AG20443 (cell line): ENCODE data around the gene LEP.
"Not testable (repeated sequence)": the region's sequence is repeated elsewhere in the genome, so short reads cannot be mapped to it uniquely, and the experiment has no call there.

Experiments
- DNase-seq: peaks from one replicate; pipeline ENCODE4 v3.0.0; 2012; ENCODE audit warnings: low spot score, mixed read lengths

The LEP gene

GRCh38 chr7:128274246-128274883, 33.3 kb downstream of the LEP start:
- no peak for DNase-seq

DNA sequence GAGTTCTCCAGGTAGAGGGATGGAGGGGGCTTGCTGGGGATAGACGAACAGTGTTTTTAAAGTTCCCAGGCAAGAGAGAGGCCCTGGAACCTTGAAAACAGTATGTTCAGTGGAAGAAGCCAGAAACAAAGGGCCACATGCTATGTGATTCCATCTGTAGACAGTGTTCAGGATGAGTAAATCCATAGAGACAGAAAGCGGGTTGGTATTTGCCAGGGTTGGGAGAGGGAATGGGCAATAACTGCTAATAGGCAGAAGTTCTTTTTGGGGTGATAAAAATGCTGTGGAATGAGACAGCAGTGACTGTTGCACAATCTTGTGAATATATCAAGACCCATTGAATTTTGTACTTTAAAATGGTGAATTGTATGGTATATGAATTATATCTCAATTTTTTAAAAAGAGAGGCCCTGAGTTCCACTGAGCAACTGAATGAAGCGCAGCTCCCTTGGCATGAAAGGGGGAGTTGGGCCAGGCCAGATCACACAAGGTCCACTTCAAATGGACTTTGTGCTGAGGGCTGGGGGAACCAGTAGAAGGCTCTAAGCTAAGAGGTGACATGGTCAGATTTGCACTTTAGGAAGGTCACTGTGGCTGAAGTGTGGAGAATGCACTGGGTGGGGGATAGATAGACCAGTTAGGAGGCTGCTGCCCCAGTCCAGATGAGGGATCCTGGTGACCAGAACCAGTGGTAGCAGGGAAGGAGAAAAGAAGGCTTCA, 34.0 kb downstream of the LEP start:
- no peak for DNase-seq

DNA sequence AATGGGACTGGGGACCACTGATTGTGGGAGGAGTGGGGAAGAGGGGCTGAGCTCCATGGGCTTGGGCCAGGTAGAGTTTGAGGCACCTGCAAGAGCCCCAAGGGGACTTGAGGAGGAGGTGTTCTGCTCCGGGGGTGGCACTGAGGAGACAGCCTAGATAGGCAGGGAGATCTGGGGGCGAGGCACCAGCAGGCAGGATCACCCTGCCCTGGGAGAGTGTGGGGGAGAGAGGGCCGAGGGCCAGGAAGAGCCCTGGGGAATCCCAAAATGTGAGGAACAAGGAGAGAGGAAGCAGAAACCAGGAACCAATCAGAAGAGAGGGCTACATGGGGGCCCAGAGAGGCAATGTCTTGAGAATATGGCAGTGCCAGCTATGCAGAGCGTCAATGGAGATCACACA, 34.6 kb downstream of the LEP start:
- DNase-seq = no peak

- no peak for DNase-seq
These were observed 37.3 kb downstream of the LEP start for GRCh38 chr7:128278366-128278765.

GRCh38 chr7:128279124-128279713, 38.1 kb downstream of the LEP start:
- no peak for DNase-seq

GRCh38 chr7:128280451-128280850, 39.4 kb downstream of the LEP start:
- DNase-seq = not testable (repeated sequence)

DNA sequence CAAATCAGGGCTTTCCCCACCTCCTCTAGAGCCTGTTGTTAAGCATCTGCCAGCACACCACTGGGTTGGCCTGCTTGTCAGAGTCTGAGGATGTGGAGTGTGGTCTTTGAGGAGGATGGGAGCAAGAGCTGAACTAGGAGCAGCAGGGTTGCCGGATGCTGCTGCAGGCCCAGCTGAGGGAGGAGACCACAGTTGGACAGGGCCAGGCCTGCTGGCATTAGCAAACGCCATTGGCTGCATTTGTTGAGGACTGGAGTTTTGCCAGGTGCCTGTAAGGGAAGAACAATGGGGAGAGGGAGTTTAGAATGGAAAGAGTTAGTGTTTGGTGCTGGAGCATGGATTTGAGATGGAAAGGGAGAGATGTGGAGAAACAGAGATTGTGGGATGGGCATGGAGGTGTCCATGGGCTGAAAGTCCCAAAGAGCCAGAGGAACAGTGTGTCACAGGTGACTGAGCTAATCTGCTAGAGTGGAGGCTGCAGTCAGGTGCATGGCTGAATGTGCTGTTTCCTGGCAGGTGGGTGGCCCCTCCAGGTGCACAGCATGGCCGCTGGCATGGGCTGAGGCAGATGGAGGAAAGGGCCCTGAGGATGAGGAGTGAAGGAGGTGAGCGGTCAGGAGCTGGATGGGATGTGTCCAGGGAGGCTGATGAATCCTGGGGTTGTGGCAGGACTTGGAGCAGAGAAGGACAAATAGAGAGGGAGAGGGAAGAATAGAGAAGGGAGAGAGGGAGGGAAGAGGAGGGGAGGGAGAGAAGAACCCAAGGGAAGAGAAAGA, 40.7 kb downstream of the LEP start:
- no peak for DNase-seq

- DNase-seq = no peak
These were observed 43.0 kb downstream of the LEP start for GRCh38 chr7:128284102-128284501.

GRCh38 chr7:128287556-128287955, 46.5 kb downstream of the LEP start:
- no peak for DNase-seq

- DNase-seq = not testable (repeated sequence)
These were observed 56.9 kb downstream of the LEP start for GRCh38 chr7:128298004-128298403.

- no peak for DNase-seq
These were observed 58.1 kb downstream of the LEP start for GRCh38 chr7:128299109-128299607.

DNA sequence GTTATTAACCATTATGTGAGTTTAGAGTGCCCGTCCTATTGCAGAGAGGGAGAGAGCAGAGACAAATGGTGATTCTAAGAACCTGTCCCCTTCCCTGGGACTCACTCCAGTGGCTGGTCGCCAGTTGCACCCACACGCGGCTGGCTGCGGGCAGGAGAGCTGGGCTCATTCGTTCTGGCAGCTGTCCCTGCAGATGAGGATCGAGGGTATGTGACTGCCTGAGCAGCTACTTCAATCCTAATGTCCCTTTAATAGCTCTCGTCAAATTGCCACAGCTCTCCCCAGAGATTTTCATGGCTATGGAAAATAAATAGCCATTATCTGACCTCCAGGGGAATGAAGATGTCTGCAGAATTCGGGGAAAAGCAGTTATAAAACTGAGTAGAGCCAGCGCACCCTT, 61.1 kb downstream of the LEP start:
- DNase-seq = no peak

DNA sequence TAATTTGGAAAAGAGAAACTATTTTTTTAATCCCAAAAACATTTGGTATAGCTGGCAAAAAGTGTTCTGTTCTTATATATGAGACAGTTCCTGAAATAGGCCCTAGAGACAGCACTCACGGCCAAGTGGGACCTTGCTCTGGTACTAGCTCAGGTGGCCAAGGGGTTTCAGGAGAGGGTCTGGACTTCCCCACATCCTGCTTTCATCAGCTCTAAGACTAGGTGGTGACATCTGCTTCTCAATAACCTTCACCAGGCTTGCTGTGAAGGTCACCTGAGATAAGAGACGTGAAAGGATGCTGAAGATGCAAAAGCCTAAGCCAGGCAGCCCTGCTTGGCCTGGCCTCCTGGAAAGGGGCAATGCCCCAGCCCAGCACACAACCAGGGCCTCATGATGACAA, 62.1 kb downstream of the LEP start:
- no peak for DNase-seq

DNA sequence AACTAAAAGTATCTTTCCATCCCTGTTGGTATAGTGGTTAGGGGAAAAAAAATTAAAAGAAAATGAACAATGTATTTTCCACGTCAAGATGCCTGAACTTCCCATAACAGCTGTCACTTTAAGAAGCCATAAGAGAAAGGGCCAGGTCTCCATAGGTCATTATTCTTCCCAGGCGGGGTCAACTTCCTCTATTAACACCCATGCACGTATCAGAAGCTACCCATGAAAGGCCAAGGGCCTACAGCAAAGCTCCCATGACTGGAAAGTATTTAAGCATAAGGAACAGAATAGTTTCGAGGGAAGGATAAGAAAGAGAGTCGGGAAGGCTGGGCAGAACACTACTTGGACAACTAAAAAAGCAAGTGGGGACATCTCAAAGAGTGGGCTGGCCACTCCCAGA, 62.6 kb downstream of the LEP start:
- no peak for DNase-seq

- no peak for DNase-seq
These were observed 63.1 kb downstream of the LEP start for GRCh38 chr7:128304212-128304611.

- no peak for DNase-seq
These were observed 66.0 kb downstream of the LEP start for GRCh38 chr7:128307061-128307460.
